ENCODE measurements around the gene RFPL4A. TPM values are rescaled to one million over a fixed set of nuclear protein-coding genes. Genes with fewer than 3 reads are reported as not detected.
"Not testable (repeated sequence)": the region's sequence is repeated elsewhere in the genome, so short reads cannot be mapped to it uniquely, and the experiment has no call there.

Gene RFPL4A
- polyA plus RNA-seq (ENCODE audit: low read depth in 6 of 6), result not detected

- H3K36me3 Mint-ChIP-seq, H3K4me3 Mint-ChIP-seq: not testable (repeated sequence)
Measured at GRCh38 chr19:55758797-55759196, at the start of gene RFPL4A. RFPL4A (plus strand) TSS chr19:55759097; CDS start chr19:55761801, 2,704 bp downstream.

GRCh38 chr19:55711719-55712118, 47.2 kb upstream of the RFPL4A start:
- peaks cover 0 to 4% (median 4%) of the 10 kb centered on the region in 7 donors for H3K9me3 Mint-ChIP-seq
- peaks cover 3 to 4% (median 4%) of the 10 kb centered on the region in 3 donors for H3K27me3 Mint-ChIP-seq
- peak overlapping the region in 3 of 6 donors; percentile 37 to 71 (median 49) for H3K27ac Mint-ChIP-seq
- DNase-seq, result no peak
- no peak overlapping the region for H3K4me3 Mint-ChIP-seq
- peaks cover 3 to 8% (median 5%) of the 10 kb centered on the region in 3 donors for H3K4me1 Mint-ChIP-seq
- ATAC-seq (ENCODE audit: low read depth in 2 of 2), result no peak
- no peaks in the 10 kb centered on the region for H3K36me3 Mint-ChIP-seq

More at GRCh38 chr19:55758797-55759196, at the start of gene RFPL4A:
- not testable (repeated sequence) for H3K4me1 Mint-ChIP-seq; DNase-seq; H3K27ac Mint-ChIP-seq; ATAC-seq (ENCODE audit: low read depth in 2 of 2)
- Mint-ChIP-seq H3K27me3 (peaks cover 14 to 31% (median 15%) of the 10 kb centered on the region in 3 donors), H3K9me3 (peaks cover 0 to 15% (median 3%) of the 10 kb centered on the region in 7 donors)

GRCh38 chr19:55712804-55713631, 45.9 kb upstream of the RFPL4A start:
- Mint-ChIP-seq H3K4me1 (peaks cover 3 to 8% (median 5%) of the 10 kb centered on the region in 3 donors), H3K4me3 (no peak overlapping the region), H3K27me3 (peaks cover 12 to 16% (median 15%) of the 10 kb centered on the region in 3 donors), H3K9me3 (peaks cover 0 to 4% (median 4%) of the 10 kb centered on the region in 7 donors), H3K36me3 (no peaks in the 10 kb centered on the region), H3K27ac (peak overlapping the region in 5 of 6 donors; percentile 4 to 71 (median 64))
- DNase-seq (no peak), ATAC-seq (ENCODE audit: low read depth in 2 of 2) (no peak)

DNA sequence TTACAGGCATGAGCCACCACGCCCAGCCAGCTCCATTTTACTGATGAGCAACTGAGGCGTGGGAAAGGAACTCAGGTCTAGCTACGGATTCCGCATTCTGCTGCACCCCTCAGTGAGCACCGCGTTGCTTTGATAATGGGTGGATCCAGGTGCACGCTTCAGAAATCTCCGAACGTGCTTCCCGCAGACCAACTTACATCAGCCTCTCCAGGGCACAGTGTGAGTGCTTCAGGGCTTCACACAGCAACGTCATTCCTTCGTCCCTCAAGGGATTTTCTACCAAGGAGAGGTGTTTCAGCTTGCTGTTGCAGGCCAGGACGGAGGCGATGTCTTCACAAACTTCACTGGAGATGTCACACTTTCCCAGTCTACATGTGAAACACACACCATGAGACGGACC, 42.4 kb upstream of the RFPL4A start:
- peaks cover under 1 to 8% of the 10 kb centered on the region in 2 donors for H3K36me3 Mint-ChIP-seq
- ATAC-seq (ENCODE audit: low read depth in 2 of 2) (no peak), DNase-seq (no peak)
- peaks cover 3 to 5% (median 5%) of the 10 kb centered on the region in 3 donors for H3K4me1 Mint-ChIP-seq
- no peak overlapping the region for H3K27ac Mint-ChIP-seq
- H3K27me3 Mint-ChIP-seq, result peaks cover 34 to 44% (median 35%) of the 10 kb centered on the region in 3 donors
- H3K9me3 Mint-ChIP-seq, result peaks cover 9 to 24% (median 14%) of the 10 kb centered on the region in 7 donors
- H3K4me3 Mint-ChIP-seq, result no peak overlapping the region

DNA sequence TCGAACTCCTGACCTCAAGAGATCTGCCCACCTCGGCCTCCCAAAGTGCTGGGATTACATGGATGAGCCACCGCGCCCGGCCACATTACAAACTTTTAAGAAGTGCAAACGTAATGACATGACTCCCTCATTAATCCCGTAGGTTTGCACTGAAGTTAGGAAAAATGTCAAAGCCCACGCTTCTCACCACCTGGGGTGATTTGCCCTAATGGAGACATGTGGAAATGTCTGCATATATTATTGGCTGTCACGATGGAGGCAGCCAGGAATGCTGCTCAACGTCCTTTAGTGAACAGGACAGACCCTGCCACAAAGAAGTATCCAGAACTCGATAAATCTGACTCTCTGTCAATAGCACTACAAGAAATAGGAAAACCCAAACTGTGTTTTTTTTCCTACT, 41.6 kb upstream of the RFPL4A start:
- peaks cover 38 to 51% (median 42%) of the 10 kb centered on the region in 3 donors for H3K27me3 Mint-ChIP-seq
- peaks cover 2 to 5% (median 3%) of the 10 kb centered on the region in 3 donors for H3K4me1 Mint-ChIP-seq
- no peak overlapping the region for H3K4me3 Mint-ChIP-seq
- DNase-seq (no peak), ATAC-seq (ENCODE audit: low read depth in 2 of 2) (no peak)
- no peak overlapping the region for H3K27ac Mint-ChIP-seq
- peaks cover 16 to 31% (median 21%) of the 10 kb centered on the region in 7 donors for H3K9me3 Mint-ChIP-seq
- H3K36me3 Mint-ChIP-seq, result peaks cover 8 to 15% of the 10 kb centered on the region in 2 donors

DNA sequence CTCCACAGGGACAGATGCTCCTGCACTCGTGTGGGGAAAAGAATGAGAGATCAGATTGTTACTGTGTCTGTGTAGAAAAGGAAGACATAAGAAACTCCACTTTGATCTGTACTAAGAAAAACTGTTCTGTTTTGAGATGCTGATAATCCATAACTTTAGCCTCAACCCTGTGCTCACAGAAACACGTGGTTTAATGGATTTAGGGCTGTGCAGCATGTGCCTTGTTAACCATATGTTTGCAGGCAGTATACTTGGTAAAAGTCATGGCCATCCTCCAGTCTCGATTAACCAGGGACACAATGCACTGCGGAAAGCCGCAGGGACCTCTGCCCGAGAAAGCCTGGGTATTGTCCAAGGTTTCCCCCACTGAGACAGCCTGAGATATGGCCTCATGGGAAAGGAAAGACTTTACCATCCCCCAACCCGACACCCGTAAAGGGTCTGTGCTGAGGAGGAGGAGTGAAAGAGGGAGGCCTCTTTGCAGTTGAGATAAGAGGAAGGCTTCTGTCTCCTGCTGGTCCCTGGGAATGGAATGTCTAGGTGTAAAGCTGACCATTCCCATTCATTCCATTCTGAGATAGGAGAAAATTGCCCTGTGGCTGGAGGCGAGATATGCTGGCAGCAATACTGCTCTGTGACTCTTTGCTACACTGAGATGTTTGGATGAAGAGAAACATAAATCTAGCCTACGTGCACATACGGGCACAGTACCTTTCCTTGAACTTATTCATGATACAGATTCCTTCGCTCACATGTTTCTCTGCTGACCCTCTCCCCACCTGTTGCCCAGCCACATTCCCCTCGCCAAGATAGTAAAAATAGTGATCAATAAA, 40.8 kb upstream of the RFPL4A start:
- peaks cover 43 to 57% (median 49%) of the 10 kb centered on the region in 3 donors for H3K27me3 Mint-ChIP-seq
- H3K36me3 Mint-ChIP-seq, result peaks cover 9 to 22% of the 10 kb centered on the region in 2 donors
- H3K4me3 Mint-ChIP-seq; ATAC-seq (ENCODE audit: low read depth in 2 of 2); DNase-seq; H3K4me1 Mint-ChIP-seq: not testable (repeated sequence)
- H3K27ac Mint-ChIP-seq, result peak overlapping the region in 1 of 6 donors; percentile 5
- peaks cover 20 to 32% (median 24%) of the 10 kb centered on the region in 7 donors for H3K9me3 Mint-ChIP-seq

- Mint-ChIP-seq H3K4me3 (no peak overlapping the region), H3K27me3 (peaks cover 43 to 59% (median 49%) of the 10 kb centered on the region in 3 donors)
Measured at GRCh38 chr19:55720214-55720746, 38.6 kb upstream of the RFPL4A start.

DNA sequence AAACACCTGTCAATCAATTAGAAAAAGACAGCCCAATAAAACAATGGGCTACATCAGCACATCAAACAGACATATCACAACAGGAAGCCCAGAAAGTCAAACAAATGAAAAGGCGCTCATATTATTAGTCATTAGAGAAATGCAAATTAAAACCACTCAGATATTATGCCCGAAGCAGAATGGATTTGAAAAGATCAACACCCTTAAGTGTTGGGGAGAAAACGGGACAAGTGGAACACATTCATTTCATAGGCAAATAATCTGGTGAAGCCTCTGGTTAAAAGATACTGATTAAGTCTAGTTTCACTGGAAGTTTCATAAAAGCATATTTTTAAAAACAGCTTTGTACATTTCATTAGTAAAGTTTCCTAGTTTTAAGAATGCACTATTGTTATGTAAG, 38.1 kb upstream of the RFPL4A start:
- Mint-ChIP-seq H3K4me1 (no peaks in the 10 kb centered on the region), H3K27ac (no peak overlapping the region), H3K4me3 (no peak overlapping the region), H3K27me3 (peaks cover 43 to 63% (median 49%) of the 10 kb centered on the region in 3 donors), H3K9me3 (peaks cover 18 to 31% (median 22%) of the 10 kb centered on the region in 7 donors), H3K36me3 (peaks cover 9 to 22% of the 10 kb centered on the region in 2 donors)
- DNase-seq, result no peak
- no peak for ATAC-seq (ENCODE audit: low read depth in 2 of 2)

More at GRCh38 chr19:55720214-55720746, 38.6 kb upstream of the RFPL4A start:
- ATAC-seq (ENCODE audit: low read depth in 2 of 2), result no peak
- H3K27ac Mint-ChIP-seq, result no peak overlapping the region
- H3K36me3 Mint-ChIP-seq, result peaks cover 9 to 22% of the 10 kb centered on the region in 2 donors
- peaks cover 18 to 31% (median 22%) of the 10 kb centered on the region in 7 donors for H3K9me3 Mint-ChIP-seq
- H3K4me1 Mint-ChIP-seq, result no peaks in the 10 kb centered on the region
- DNase-seq, result no peak

DNA sequence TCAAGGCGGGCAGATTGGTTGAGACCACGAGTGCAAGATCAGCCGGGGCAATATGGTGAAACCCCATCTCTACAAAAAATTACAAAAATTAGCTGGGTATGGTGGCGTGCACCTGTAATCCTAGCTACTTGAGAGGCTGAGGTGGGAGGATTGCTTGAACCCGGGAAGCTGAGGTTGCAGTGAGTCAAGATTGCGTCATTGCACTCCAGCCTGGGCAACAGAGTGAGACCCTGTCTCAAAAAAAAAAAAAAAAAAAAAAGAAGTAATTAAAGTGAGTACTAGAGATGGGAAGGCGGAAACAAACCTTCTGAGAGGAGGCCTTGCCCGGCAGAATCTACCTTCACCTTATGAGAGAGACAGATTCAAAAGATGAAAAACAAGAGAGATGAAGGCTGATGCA, 35.4 kb upstream of the RFPL4A start:
- no peaks in the 10 kb centered on the region for H3K4me1 Mint-ChIP-seq
- H3K27me3 Mint-ChIP-seq, result peaks cover 34 to 54% (median 49%) of the 10 kb centered on the region in 3 donors
- H3K9me3 Mint-ChIP-seq, result peaks cover 18 to 31% (median 22%) of the 10 kb centered on the region in 7 donors
- no peak for DNase-seq
- ATAC-seq (ENCODE audit: low read depth in 2 of 2), result no peak
- H3K27ac Mint-ChIP-seq, result peak overlapping the region in 2 of 6 donors; percentile 17 to 28
- no peak overlapping the region for H3K4me3 Mint-ChIP-seq
- H3K36me3 Mint-ChIP-seq, result peaks cover 9 to 22% of the 10 kb centered on the region in 2 donors

DNA sequence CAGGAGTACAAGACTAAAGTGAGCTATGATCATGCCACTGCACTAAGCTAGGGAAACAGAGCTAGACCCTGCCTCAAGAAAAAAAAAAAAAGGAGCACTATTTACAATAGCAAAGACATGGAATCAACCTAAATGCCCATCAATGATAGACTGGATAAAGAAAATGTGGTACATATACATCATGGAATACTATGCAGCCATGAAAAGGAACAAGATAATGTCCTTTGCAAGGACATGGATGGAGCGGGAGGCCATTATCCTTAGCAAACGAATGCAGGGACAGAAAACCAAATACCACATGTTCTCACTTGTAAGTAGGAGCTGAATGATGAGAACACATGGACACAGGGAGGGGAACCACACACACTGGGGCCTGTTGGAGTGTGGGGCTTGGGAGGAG, 28.5 kb upstream of the RFPL4A start:
- Mint-ChIP-seq H3K27me3 (peaks cover 7 to 22% (median 15%) of the 10 kb centered on the region in 3 donors), H3K9me3 (peaks cover 0 to 14% (median 4%) of the 10 kb centered on the region in 7 donors)
- not testable (repeated sequence) for H3K4me1 Mint-ChIP-seq; H3K36me3 Mint-ChIP-seq; H3K27ac Mint-ChIP-seq; ATAC-seq (ENCODE audit: low read depth in 2 of 2); H3K4me3 Mint-ChIP-seq; DNase-seq

DNA sequence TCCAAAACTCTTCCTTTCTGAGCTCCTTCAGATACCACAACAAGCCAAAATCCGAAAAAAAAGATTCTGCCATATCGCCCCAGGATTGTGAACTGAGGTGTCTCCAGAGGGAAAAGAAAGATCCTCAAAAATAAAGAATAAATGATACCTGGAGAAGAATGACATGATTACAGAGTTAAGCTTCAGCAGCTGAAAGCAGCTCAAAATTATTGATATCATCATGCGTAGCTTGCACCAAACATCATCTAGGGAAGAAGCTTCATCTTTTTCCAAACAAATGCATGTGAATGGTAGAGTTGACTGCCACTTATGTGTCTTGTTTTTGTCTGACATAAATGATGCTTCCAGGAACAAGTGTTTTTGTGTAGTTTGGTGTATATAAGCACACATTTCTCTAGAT, 20.6 kb upstream of the RFPL4A start, which contains the start of gene NLRP9:
Gene NLRP9, minus strand, starts transcription at position 101 of the 400 bp plus-strand sequence. Its CDS starts 28 bp downstream, at position 73.
- Mint-ChIP-seq H3K36me3 (no peaks in the 10 kb centered on the region), H3K27ac (no peak within 1 kb of the TSS), H3K27me3 (peaks cover 6 to 15% (median 11%) of the 10 kb centered on the region in 3 donors)

GRCh38 chr19:55750715-55751114, 8.2 kb upstream of the RFPL4A start:
- no peak overlapping the region for H3K27ac Mint-ChIP-seq
- H3K9me3 Mint-ChIP-seq, result peaks cover 0 to 4% (median 0%) of the 10 kb centered on the region in 7 donors
- H3K4me3 Mint-ChIP-seq, result peak overlapping the region in 1 of 8 donors; percentile 11
- DNase-seq (no peak), ATAC-seq (ENCODE audit: low read depth in 2 of 2) (no peak)
- no peaks in the 10 kb centered on the region for H3K36me3 Mint-ChIP-seq
- no peaks in the 10 kb centered on the region for H3K4me1 Mint-ChIP-seq
- H3K27me3 Mint-ChIP-seq, result peaks cover 6 to 15% (median 8%) of the 10 kb centered on the region in 3 donors

More for the DNA sequence above, 20.6 kb upstream of the RFPL4A start, which contains the start of gene NLRP9:
- peaks cover 0 to 2% (median 0%) of the 10 kb centered on the region in 7 donors for H3K9me3 Mint-ChIP-seq
- H3K4me3 Mint-ChIP-seq, result peak within 1 kb of the TSS in 1 of 8 donors; percentile 35
- H3K4me1 Mint-ChIP-seq, result no peaks in the 10 kb centered on the region
- DNase-seq (no peak), ATAC-seq (ENCODE audit: low read depth in 2 of 2) (no peak)
